Parathyroid adenoma (tissue), 2 donors: Measurements from ENCODE around the gene CMTM2.
A peak's percentile ranks its signal among the peaks of the same experiment; 100 is the strongest.

Source experiments
- H2AFZ ChIP-seq: fragments of 300-600 bp; sonication (generic); one replicate; pipeline ENCODE4 v1.7.0; 2017; ENCODE audit warnings: antibody characterized with exemption, mild to moderate bottlenecking
- H3K27ac ChIP-seq: fragments of 300-600 bp; sonication (generic); one replicate; pipeline ENCODE4 v1.7.0; 2017
- H3K27me3 ChIP-seq: fragments of 300-600 bp; sonication (generic); one replicate; pipeline ENCODE4 v1.7.0; 2017; ENCODE audit warnings: low read length; ENCODE audit not compliant: control insufficient read depth, insufficient read depth
- H3K36me3 ChIP-seq: fragments of 300-600 bp; sonication (generic); one replicate; pipeline ENCODE4 v1.7.0; 2017; ENCODE audit warnings: low read length; ENCODE audit not compliant: control insufficient read depth, insufficient read depth
- H3K4me1 ChIP-seq: fragments of 300-600 bp; sonication (generic); one replicate; pipeline ENCODE4 v1.7.0; 2017; ENCODE audit warnings: control low read depth
- H3K4me2 ChIP-seq: fragments of 300-600 bp; sonication (generic); one replicate; pipeline ENCODE4 v1.7.0; 2017; ENCODE audit warnings: low read length
- H3K4me3 ChIP-seq: fragments of 300-600 bp; sonication (generic); one replicate; pipeline ENCODE4 v1.7.0; 2017; ENCODE audit warnings: low read depth, low read length
- H3K79me2 ChIP-seq: fragments of 300-600 bp; sonication (generic); one replicate; pipeline ENCODE4 v1.7.0; 2017; ENCODE audit warnings: control low read depth
- H3K9ac ChIP-seq: fragments of 300-600 bp; sonication (generic); one replicate; pipeline ENCODE4 v1.7.0; 2017; ENCODE audit warnings: mild to moderate bottlenecking
- H3K9me3 ChIP-seq: fragments of 300-600 bp; sonication (generic); one replicate; pipeline ENCODE4 v1.7.0; 2017; ENCODE audit warnings: low read length; ENCODE audit not compliant: control insufficient read depth
- TF ChIP-seq, protein P1 (sequence below): fragments of 300-600 bp; sonication (generic); IDR thresholded peaks from one replicate; pipeline ENCODE4 v1.7.0; 2017; ENCODE audit warnings: antibody characterized with exemption, mild to moderate bottlenecking
- donor health status: primary hyperparathyroidism.

The CMTM2 gene

DNA sequence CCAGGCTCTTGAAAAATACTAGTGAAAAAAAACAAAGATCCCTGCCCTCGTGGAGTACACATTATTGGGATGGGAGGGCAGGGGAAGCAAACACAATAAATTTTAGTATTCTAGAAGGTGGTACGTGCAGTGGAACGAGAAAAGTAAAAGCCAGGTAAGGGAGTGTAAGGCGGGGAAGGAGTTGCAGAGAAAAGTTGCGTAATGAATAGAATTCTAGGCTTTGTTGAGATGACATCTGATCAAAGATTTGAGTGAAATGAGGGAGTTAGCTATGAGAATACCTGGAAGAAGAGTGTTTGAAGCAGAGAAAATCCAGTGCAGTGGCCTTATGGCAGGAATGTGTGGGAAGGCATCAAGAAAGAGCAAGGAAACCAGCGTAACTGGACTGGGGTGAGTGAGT is 24.8 kb upstream of the CMTM2 start:
- Histone ChIP-seq H3K36me3 (no peaks in the 10 kb centered on the region), H3K4me2 (peak overlapping the region; percentile 76), H2AFZ (no peak overlapping the region), H3K9me3 (no peaks in the 10 kb centered on the region), H3K79me2 (peaks cover 6% of the 10 kb centered on the region), H3K27ac (no peak overlapping the region), H3K9ac (no peak overlapping the region), H3K4me3 (peak overlapping the region; percentile 25), H3K27me3 (no peaks in the 10 kb centered on the region), H3K4me1 (peaks cover 9% of the 10 kb centered on the region)
- TF ChIP-seq, protein P1, sequence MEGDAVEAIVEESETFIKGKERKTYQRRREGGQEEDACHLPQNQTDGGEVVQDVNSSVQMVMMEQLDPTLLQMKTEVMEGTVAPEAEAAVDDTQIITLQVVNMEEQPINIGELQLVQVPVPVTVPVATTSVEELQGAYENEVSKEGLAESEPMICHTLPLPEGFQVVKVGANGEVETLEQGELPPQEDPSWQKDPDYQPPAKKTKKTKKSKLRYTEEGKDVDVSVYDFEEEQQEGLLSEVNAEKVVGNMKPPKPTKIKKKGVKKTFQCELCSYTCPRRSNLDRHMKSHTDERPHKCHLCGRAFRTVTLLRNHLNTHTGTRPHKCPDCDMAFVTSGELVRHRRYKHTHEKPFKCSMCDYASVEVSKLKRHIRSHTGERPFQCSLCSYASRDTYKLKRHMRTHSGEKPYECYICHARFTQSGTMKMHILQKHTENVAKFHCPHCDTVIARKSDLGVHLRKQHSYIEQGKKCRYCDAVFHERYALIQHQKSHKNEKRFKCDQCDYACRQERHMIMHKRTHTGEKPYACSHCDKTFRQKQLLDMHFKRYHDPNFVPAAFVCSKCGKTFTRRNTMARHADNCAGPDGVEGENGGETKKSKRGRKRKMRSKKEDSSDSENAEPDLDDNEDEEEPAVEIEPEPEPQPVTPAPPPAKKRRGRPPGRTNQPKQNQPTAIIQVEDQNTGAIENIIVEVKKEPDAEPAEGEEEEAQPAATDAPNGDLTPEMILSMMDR: no peak

DNA sequence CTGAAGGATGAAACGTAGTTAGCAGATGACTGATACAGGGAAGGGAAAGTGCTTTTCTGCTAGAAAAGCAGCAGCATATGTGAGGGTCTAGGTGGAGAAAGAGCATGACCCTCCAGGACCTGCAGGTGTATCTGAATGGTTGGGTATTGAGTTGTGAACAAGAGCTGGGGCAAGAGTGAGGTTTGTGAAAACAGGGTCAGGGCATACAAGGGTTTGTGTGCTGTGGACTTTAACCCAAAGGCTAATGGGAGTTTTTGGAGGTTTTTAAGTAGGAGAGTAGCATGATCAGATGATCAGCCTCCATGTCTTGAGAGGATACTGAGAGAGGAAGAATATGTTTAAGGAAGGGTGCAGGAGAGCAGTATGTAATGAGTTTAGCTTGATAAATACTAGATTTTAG is 19.2 kb upstream of the CMTM2 start:
- Histone ChIP-seq H3K9ac (no peak overlapping the region), H3K27ac (no peak overlapping the region), H3K27me3 (no peaks in the 10 kb centered on the region), H3K79me2 (no peaks in the 10 kb centered on the region), H3K4me1 (no peaks in the 10 kb centered on the region), H2AFZ (no peak overlapping the region), H3K36me3 (no peaks in the 10 kb centered on the region), H3K4me3 (no peak overlapping the region), H3K9me3 (no peaks in the 10 kb centered on the region), H3K4me2 (no peak overlapping the region)
- TF ChIP-seq, protein P1: no peak

GRCh38 chr16:66561381-66562080 is 17.7 kb upstream of the CMTM2 start:
- no peak overlapping the region for H2AFZ ChIP-seq
- H3K27me3 ChIP-seq: no peaks in the 10 kb centered on the region
- no peaks in the 10 kb centered on the region for H3K9me3 ChIP-seq
- no peak overlapping the region for H3K4me2 ChIP-seq
- H3K79me2 ChIP-seq: no peaks in the 10 kb centered on the region
- no peaks in the 10 kb centered on the region for H3K4me1 ChIP-seq
- H3K4me3 ChIP-seq: no peak overlapping the region
- H3K9ac ChIP-seq: no peak overlapping the region
- no peak overlapping the region for H3K27ac ChIP-seq
- H3K36me3 ChIP-seq: no peaks in the 10 kb centered on the region
- TF ChIP-seq, protein P1: no peak

DNA sequence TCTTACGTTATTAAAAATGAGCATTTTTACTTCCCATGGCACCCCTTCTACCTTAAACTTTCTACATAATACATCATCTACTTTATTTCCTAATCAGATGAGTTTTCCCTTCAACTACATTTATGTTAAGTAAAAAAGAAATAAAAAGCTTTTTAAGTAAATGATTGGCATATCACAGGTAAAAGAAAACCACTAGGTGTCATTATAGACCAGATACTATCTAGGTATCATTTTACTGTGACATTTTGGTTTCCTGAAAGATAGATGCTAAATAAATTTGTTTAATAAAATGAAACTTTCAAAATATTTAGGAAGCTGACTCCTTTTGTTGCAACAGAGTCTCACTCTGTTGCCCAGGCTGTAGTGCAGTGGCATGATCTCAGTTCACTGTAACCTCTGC is 16.9 kb upstream of the CMTM2 start:
- Histone ChIP-seq H3K27ac (no peak overlapping the region), H3K4me1 (no peaks in the 10 kb centered on the region), H3K27me3 (no peaks in the 10 kb centered on the region), H3K9me3 (no peaks in the 10 kb centered on the region), H2AFZ (no peak overlapping the region), H3K9ac (no peak overlapping the region), H3K4me3 (no peak overlapping the region), H3K36me3 (no peaks in the 10 kb centered on the region), H3K4me2 (no peak overlapping the region), H3K79me2 (no peaks in the 10 kb centered on the region)
- TF ChIP-seq, protein P1: no peak

GRCh38 chr16:66562986-66563385 is 16.3 kb upstream of the CMTM2 start:
- no peaks in the 10 kb centered on the region for H3K27me3 ChIP-seq
- no peak overlapping the region for H3K27ac ChIP-seq
- no peak overlapping the region for H2AFZ ChIP-seq
- H3K9me3 ChIP-seq: no peaks in the 10 kb centered on the region
- H3K4me2 ChIP-seq: no peak overlapping the region
- TF ChIP-seq, protein P1: no peak
- H3K36me3 ChIP-seq: no peaks in the 10 kb centered on the region
- H3K4me1 ChIP-seq: no peaks in the 10 kb centered on the region
- no peak overlapping the region for H3K4me3 ChIP-seq
- H3K9ac ChIP-seq: no peak overlapping the region
- no peaks in the 10 kb centered on the region for H3K79me2 ChIP-seq
